NCI-H2227 treated with DMSO at 0.1 percent for 48 hours (cell line): ENCODE measurements around the gene KYNU.

Source experiments
- DNase-seq: peaks from one replicate; lab custom pipeline; 2025; lab: John Stamatoyannopoulos, UW

Gene KYNU

DNA sequence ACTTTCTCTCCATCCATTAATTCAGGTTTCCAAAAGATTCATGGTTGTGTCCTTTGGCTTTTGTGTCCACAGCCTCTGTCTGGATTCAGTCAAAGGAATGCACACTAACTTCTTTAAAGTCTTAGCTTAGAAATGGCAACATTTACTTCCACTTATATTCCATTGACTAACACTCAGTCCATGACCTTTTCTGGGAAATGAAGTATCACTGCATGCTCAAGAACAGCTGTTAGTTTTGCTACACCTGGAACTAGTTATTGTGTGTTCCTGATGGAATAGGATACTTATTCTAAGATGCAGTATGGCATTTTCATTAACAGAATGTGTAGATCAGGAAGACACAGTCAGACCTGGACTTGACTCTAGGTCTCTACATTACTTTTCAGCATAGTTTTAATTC, 88.8 kb downstream of the KYNU start:
- no peak for DNase-seq

DNA sequence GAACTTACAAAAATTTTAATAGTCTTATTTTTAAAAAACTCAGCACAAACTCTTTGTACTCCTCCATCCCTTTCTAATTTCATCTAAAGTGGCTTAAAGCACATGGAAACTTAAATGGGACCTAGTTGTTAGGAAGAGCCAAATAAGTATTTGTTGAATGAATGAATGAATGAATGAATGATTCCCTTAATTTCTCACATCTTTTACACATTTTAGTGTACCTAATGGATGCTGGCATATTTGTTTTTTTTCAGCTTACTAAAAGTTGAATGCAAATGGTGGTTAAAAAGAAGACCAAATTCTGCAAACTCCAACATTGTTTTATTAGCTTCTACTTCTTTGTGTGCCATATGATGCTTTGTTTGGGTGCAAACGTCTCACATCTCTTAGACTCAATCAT, 89.6 kb downstream of the KYNU start:
- DNase-seq: no peak

DNA sequence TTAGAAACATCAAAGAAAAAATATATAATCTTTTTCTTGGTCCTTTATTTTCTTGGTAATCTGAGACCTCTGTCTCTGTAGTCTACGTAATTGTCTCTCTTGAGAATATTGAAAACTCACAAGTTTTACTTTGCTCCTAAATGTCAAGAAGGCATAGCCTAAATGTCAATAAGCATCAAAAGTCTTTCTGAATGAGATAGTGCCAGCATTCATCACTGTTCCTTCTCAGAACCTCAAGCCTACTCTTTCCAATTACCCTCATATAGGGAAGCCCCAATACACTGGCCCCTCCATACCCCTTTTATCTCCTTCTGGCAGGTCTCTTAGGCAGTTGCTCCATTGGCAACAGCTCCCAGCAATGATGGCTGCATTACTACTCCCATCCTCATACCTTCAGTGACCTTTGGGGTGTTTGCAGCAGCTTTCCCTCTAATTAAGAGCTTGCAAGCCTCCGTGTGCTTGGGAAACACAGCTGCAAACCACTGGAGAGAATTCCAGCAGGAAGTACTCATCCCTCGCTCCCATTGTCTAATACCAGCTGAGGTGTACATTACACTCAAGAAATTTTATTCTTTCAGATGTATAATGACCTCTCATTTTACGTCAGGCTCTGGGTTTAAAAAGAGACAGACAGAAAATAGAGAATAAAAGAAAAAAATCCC, 95.8 kb downstream of the KYNU start:
- no peak for DNase-seq

DNA sequence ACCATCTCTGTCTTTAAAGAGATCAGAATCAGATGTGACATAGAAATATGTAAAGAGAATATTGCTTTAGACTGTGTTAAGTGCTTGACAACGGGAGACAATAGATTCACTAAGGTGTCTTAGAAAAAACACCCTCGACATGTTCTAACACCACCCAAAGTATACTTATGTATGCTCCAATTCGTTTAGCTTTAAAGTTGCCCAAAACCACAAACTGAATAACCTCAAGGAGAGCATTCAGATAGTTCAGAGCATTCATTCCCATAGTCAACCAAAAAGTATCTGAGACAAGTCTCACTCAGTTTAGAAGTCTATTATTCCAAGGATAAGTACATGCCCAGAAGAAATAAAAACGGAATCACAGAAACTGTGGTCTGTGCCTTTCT, 96.4 kb downstream of the KYNU start:
- DNase-seq: no peak

DNA sequence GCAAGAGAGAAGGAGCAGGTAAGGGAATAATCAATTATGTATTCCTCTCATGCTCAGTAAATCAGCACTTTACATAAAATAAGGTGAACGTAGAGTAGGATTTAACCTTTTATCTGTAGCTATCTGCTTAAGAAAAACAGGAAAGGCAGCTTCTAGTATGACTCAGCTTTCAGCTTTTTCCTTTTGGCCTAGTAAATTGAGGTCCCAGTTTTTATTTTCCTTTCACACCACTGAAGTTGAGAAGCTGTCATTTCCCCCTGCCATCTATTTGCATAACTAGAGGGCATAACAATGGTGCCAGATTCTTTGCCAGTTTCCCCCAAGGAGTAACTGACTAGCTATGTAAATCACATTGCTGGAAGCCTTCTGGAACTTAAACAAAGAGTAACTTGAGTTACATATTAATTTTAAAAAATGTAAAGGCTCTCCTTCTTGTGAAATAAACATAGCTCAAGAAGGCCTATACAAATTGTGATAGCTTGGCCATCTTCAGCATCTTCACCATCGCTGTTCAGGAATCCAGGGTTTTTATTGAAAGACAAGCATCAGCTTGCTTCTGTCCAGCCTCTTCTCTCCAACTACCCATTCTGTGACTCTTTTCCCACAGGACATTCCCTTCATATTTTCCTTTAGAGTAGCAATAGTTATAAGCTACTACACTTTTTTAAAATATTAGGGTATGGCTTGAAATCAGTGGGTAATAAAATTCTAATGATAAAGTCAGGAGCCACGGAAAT, 97.0 kb downstream of the KYNU start:
- DNase-seq: no peak

DNA sequence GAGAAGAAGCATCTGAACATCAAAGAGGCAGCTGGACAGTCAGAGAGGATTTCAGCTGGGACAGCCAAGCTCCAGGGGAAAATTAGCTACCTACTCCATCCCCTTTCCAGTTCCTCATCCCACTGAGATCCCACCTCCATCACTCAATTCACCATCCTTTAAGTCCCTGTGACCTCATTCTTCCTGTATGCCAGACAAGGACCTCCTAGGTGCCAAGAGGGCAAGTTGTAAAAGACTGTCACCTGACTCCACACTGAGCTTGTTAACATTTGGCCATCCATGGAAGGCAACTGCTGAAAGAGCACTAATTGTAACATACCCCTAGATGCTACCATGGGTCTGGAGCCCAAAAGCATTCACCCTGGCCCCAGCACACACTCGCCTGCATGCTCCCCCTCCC, 97.8 kb downstream of the KYNU start:
- DNase-seq: no peak

DNA sequence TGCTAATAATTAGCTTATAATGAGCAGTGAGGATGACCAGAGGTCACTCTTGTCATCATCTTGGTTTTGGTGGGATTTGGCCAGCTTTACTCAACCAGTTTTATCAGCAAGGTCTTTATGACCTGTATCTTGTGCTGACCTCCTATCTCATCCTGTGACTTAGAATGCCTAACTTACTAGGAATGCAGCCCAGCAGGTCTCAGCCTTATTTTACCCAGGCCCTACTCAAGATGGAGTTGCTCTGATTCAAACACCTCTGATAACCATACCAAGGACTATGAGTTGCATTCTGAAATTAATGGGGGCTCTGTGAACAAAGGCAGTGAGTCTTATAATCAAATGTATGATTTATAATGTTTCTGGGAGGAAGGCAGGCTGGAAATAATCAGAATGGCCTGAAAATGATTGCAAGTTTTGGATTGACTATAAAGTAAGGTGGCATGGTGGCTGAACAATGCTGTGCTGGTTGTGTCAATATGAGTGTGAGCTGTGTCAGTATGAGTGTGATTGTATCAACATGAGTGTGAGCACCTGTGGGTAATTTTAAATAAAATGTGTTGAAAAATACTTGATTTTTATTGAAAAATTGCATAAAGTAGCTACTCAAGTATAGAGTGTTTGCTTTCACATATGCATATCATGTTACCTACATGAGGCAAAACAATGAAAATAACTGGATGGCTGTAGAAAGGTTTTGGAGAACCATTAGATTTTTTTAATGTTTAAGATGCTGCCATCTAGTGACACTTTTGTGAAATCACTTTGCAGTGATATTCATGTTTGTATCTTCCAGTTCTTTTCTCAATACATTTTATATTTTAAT, 103.0 kb downstream of the KYNU start:
- DNase-seq: peak; percentile 39

DNA sequence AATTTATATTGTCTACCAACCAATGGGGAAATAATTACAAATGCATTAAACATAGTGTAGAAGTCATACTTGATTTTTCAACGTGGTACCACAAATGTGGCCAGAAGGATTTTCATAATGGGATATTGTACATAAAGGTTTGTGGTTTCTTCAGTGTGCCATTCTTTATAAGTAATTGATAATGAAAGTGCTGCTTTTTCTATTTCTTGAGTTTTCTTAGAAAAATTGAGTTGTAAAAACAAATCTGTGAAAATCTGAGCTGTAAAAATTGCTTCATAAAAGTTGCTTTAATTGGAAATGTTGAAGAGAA, 103.6 kb downstream of the KYNU start:
- no peak for DNase-seq

DNA sequence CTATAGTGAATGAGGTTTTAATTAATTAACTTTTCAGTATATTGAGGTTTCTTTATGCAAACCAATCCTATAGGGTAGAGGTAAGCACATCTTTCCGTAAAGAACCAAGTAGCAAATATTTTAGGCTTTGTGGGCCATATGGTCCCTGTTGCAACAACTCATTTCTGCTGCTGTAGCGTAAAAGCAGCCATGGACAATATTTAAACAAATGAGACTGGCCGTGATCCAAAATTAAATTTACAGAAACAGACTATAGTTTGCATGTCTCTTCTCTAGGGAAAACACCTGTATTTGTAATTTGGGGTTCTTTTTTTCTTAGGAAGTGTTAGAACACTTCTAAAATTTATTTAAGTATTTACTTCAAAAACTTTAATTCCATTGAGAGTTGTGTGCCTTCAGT, 104.3 kb downstream of the KYNU start:
- no peak for DNase-seq

DNA sequence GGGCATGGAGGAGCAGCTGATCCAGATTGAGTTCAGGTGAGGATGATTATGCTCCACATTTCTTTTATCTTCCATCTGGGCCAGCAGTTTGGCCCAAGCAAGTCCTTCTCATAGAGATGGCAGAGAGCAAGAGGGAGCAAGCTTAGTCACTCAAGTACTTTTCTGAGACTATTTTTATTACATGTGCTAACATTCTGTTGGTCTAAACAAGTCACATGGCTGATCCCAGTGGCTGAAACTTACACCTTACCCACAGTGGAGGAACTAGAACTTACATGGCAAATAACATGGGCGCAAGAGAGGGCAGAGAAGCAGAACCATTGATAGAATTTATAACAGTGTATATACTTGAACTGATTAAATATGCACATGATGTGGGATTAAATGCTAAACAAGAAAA, 105.7 kb downstream of the KYNU start:
- no peak for DNase-seq

DNA sequence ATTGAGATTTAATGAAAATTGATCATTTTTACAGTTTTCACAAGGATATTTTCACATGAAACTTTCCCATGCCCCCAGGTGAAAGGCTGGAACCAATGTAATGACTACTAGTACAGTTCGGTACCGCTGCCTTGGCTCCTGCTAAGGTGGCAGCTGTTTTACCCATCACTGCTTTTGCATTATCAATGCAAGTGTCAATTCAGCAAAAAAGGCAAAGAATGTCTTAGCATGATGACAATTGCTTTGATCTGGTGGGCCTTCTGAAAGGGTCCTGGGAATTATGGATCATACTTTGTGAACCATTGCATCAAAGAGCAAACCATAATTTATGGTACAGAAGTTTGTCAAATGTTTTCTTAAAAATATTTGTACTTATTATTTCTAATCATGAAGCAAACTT, 107.2 kb downstream of the KYNU start:
- no peak for DNase-seq

DNA sequence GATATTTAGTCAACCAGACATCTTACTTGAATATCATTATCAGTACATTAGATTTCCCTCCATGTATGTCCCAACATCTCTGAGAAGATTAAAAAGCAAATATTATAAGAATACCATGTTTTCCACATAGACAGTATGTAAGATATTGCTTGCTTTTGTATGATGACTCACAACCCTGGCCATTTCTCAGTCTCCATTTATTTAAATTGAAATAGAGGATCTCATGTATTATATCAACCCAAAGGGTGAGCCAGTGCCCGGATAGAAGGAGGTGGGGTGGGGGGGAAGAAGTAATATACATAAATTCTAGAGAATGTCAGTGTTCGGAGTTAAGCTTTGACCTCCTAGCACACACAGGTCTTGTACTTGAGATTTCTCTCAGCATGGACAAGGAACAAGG, 109.6 kb downstream of the KYNU start:
- DNase-seq: no peak

DNA sequence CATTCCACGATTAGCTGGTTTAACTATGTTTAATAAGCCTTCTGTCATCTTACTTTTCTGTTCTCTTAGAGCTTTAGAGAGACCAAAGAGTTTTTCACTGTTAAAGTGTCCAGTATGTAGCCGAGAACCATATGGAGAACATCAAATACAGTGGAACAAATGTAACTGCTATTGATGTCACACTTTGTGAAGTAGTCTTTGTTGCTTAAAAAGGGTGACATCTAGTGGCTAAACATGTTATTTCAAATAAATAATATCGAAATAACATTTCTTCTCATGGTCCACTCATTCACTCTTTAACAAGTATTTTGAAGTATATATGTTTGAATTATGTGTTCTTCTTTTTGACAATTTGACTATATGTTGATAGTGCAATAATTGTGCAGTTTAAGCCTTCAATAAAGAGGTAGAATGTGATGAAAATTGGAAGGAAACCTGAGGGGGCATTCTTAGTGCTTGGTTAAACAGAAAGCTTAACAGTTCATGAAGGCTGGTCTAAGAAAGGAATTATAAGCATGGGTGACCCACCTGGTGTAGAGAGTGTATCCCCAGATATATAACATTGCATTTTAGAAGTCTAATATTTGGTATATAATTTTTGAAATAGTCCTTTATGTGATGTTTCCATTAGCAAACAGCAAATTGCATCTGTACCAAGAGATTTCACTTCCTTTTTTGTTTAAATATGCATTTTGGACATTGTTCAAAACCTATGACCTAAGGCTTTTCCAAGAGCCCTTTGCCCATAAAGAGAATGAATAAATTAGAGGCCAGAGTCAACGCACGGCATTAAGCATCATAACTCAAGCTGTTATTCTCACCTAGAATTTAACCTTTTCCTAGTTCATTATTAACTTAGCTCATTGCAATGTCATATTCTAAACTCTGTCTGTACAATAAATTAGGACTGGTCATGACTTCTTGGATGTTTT, 112.1 kb downstream of the KYNU start:
- DNase-seq: peak; percentile 71

DNA sequence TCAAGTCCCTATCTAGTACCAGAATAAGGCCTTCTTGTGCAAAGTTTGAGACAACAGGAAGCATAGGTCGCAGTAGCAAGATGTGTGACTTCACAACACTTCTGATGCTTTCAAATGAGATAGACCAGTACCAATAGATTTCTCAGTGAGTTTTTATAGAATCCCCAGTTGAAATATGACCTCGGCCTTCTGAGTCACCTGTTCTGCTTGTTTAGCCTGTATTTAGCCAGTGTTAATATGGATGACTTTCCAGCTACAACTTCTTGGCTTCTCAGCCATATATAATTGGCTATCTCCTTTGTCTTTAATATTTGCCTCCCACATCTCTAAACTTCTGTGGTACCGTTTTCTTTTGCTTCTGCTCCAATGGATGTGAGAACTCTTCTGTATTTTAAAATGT, 113.8 kb downstream of the KYNU start:
- DNase-seq: no peak

DNA sequence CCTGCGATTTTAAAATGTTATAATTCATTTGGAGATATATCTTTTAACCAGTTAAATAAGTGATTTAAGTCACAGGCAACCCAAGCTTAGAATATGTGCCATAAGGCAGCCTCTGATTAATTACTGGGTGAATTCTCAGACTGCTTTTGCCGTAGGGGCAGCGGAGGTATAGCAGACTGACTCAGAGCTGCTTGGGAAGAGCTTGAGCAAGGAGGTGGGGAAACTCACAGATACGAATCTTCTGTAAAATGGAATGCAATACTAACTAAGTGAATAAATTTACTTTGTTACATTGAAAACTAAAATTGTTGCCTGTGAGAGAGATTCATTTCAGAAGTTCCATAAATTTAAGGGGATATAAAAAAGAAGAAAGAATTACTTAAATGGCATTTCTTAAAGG, 115.4 kb downstream of the KYNU start:
- DNase-seq: no peak

DNA sequence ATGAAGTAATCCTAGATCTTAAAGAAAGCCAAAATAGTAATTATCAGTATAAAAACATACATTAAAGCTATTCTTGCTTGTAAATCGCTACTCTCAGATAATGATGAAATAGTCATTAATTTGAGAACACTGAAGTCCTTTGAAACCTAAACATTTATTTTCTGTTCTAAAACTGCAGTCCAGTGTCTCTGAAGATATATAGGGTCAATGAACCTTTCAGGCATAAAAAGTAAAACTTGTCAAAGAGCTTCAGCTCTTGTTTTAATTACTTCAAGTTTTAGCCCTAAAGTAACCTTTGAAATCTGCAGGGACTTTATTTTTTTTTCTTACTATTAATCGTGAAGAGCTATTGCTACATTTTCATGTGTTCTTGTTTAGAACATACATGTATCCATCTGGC, 116.3 kb downstream of the KYNU start:
- DNase-seq: no peak

DNA sequence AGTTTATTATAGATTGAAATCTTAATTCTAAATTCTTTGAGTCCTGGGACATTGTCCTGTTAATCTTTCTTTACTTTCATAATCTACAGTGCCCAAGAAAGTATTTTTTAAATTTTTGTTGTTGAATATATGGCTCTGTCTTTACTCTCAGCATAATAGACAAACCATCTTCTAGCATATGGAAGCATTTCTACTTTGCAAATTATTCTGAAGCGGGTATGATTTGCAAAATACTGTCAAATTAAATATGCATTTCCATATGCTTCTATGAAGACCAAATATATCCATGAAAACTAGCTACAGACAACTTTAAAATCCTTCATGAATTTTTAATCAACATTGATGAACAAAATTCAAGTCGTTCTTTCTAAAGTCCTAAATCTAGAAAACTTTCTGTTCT, 117.2 kb downstream of the KYNU start:
- DNase-seq: no peak

DNA sequence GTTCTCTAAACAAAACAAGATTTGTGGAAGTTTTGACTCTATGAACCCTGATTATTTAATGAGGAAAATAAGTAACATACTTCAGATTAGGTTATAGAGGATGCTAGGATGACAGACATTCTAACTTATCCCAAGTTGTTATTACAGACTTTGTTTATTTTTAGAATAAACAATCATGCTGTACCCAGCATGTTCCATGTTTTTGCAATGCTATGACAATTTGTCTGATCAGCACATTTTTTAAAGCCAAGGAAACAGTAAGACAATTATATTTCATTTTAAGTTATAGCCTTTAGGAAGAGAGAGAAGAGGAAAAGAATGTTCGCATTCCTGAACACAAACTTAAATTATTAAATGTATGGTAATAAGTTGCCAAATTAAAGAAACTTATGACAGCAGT, 119.8 kb downstream of the KYNU start:
- DNase-seq: no peak

DNA sequence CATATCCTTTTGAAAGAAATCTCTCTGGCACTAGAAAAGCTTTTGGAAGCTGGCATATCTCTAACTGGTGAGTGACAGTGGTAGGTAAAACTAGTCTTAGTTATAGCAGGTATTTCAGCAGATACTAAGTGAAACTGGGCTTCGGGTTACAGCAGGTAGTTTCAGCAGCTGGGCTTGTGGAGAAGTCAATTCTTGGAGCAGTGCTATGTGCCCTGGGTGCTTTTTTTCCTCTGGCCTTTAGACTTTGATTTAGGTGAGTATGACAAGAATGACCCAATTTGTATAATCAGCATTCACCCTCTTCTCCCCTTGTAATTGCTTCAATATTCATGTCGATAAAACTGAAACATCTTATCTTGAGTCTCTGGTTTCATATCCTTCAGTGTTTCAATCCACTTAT, 123.1 kb downstream of the KYNU start:
- DNase-seq: no peak

DNA sequence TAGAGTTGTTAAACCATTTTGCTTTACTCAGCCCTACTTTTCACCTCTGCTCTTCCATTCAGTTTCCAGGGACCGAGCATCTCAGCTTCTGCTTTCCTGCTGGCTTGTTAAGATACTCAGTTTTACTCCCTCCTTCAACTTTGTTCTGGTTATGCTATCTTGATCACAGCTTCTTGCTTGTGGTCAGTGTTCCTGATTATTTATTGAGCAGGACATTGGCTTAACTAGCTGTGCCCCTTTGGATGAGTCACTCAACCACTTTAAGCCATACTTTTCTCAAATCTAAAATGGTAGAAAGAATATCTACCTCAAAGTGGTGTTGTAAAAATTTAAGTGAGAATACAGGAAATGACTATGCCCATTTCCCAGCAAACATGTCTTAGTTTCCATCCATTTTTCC, 124.0 kb downstream of the KYNU start:
- DNase-seq: no peak

DNA sequence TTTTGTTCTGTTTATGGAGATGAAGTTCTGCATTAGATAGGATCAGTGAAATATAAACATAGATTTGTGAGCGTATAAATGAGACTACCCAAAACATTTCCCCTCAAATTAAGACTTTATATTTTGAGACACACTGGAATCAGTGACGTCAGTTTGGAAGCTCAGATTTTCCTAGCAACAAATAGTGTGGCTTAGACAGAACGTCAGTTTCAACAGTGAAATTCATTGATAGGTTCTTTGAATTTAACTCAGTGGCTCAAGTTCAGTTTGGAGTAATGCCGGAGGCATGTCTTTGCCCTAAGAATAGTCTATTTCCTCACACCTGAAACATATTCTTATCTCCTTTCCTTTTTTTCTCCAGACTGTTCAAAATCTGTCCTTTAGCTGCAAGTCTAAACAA, 138.2 kb downstream of the KYNU start:
- DNase-seq: no peak

DNA sequence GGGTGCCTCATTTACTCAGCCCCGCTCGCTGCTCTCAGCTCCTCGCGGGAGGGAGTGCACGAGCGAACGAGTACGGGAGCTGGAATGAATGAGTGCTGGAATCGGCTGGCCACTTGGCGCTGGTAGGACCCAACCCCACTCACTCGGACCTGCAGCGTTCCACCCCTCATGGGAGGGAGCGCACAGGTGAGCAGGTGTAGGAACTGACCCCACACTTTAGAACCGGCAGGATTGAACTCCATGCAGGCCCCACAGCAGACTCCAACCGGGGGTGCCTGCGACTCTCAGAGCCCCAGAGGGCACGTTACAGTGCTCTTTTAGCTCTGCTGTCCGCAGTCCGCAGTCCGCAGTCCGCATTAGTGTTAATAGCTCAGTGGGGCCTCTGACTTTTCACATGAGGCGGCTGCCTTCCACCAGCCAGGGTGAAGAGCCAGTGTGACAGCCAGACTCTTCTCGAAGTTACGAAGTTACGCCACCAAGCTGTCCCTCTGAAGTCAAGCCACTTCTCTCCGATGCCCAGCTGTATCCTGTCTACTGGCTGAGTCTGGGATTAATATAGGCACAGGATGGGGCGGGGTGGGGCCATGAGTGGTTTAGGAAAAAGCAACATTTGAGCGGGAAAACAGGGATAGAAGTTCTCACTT, 149.1 kb downstream of the KYNU start:
- DNase-seq: peak; percentile 14
